Loucy (cell line): Measurements from ENCODE around the gene RACK1.
"Not testable (repeated sequence)": the region's sequence is repeated elsewhere in the genome, so short reads cannot be mapped to it uniquely, and the experiment has no call there.

Experiments used
- H2AFZ ChIP-seq: fragments of 200-600 bp; sonication (generic); 2 replicates; pipeline ENCODE4 v1.6.0; 2016; ENCODE audit warnings: antibody characterized with exemption, mild to moderate bottlenecking, low read length, moderate library complexity
- H3F3A ChIP-seq: fragments of 200-600 bp; 2 replicates; pipeline ENCODE4 v1.6.0; 2016; ENCODE audit warnings: antibody characterized with exemption, low read depth, mild to moderate bottlenecking
- H3K27me3 ChIP-seq: fragments of 200-600 bp; sonication (generic); 2 replicates; pipeline ENCODE4 v1.6.1; 2014; ENCODE audit warnings: low read length, mild to moderate bottlenecking; ENCODE audit not compliant: insufficient read depth, poor library complexity, severe bottlenecking
- H3K36me3 ChIP-seq: fragments of 200-600 bp; sonication (generic); 2 replicates; pipeline ENCODE4 v1.6.1; 2016; ENCODE audit warnings: low read length; ENCODE audit not compliant: insufficient read depth
- H3K4me1 ChIP-seq: fragments of 200-600 bp; sonication (generic); 2 replicates; pipeline ENCODE4 v1.5.1; 2014; ENCODE audit warnings: low read length, mild to moderate bottlenecking; ENCODE audit not compliant: insufficient read depth, poor library complexity, severe bottlenecking
- H3K4me2 ChIP-seq: fragments of 200-600 bp; sonication (generic); 2 replicates; pipeline ENCODE4 v1.6.0; 2014; ENCODE audit warnings: antibody characterized with exemption, low read length, low read depth, mild to moderate bottlenecking; ENCODE audit not compliant: poor library complexity, severe bottlenecking
- H3K4me3 ChIP-seq: fragments of 200-600 bp; sonication (generic); 2 replicates; pipeline ENCODE4 v1.5.1; 2014; ENCODE audit warnings: low read length, mild to moderate bottlenecking, mixed read lengths; ENCODE audit not compliant: poor library complexity, severe bottlenecking
- H3K79me2 ChIP-seq: fragments of 200-600 bp; sonication (generic); 2 replicates; pipeline ENCODE4 v1.6.1; 2014; ENCODE audit warnings: low read length; ENCODE audit not compliant: insufficient read depth
- H3K9ac ChIP-seq: fragments of 200-600 bp; sonication (generic); 2 replicates; pipeline ENCODE4 v1.6.0; 2014; ENCODE audit warnings: mild to moderate bottlenecking, low read depth, low read length, moderate library complexity; ENCODE audit not compliant: poor library complexity, severe bottlenecking
- H3K9me2 ChIP-seq: fragments of 200-600 bp; sonication (generic); replicated peaks from 2 replicates; pipeline ENCODE4 v1.6.1; 2016; ENCODE audit warnings: low read depth, low read length, mixed read lengths
- H3K9me3 ChIP-seq: fragments of 200-600 bp; sonication (generic); 2 replicates; pipeline ENCODE4 v1.6.1; 2014; ENCODE audit warnings: mild to moderate bottlenecking, antibody characterized with exemption, low read length, low read depth; ENCODE audit not compliant: insufficient read depth
- H4K20me1 ChIP-seq: fragments of 200-600 bp; sonication (generic); 2 replicates; pipeline ENCODE4 v1.6.0; 2014; ENCODE audit warnings: antibody characterized with exemption, low read length, mild to moderate bottlenecking; ENCODE audit not compliant: insufficient read depth, poor library complexity, severe bottlenecking
- EZH2phosphoT487 ChIP-seq: fragments of 200-600 bp; IDR thresholded peaks from 2 replicates; pipeline ENCODE4 v1.6.1; 2018; ENCODE audit warnings: antibody characterized with exemption, mild to moderate bottlenecking, moderate library complexity, borderline replicate concordance
- TF ChIP-seq, protein P1 (sequence below): fragments of 200-600 bp; sonication (generic); conservative IDR thresholded peaks from 2 replicates; pipeline ENCODE4 v1.5.1; 2014; ENCODE audit warnings: mild to moderate bottlenecking, antibody characterized with exemption, low read length

The RACK1 gene

DNA sequence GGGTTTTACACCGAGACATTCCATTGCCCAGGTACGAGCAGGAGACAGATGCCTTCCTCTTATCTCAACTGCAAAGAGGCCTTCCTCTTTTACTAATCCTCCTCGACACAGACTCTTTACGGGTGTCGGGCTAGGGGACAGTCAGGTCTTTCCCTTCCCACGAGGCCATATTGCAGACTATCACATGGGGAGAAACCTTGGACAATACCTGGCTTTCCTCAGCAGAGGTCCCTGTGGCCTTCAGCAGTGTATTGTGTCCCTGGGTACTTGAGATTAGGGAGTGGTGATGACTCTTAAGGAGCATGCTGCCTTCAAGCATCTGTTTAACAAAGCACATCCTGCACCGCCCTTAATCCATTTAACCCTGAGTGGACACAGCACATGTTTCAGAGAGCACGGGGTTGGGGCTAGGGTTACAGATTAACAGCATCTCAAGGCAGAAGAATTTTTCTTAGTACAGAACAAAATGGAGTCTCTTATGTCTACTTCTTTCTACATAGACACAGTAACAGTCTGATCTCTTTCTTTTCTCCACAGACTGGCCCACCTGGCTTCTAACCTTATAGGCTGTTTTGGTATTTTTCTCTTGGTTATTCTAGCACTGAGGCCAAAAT, 23.7 kb upstream of the RACK1 start:
- H3K9ac ChIP-seq, H3K27me3 ChIP-seq, H3K4me2 ChIP-seq: not testable (repeated sequence)

DNA sequence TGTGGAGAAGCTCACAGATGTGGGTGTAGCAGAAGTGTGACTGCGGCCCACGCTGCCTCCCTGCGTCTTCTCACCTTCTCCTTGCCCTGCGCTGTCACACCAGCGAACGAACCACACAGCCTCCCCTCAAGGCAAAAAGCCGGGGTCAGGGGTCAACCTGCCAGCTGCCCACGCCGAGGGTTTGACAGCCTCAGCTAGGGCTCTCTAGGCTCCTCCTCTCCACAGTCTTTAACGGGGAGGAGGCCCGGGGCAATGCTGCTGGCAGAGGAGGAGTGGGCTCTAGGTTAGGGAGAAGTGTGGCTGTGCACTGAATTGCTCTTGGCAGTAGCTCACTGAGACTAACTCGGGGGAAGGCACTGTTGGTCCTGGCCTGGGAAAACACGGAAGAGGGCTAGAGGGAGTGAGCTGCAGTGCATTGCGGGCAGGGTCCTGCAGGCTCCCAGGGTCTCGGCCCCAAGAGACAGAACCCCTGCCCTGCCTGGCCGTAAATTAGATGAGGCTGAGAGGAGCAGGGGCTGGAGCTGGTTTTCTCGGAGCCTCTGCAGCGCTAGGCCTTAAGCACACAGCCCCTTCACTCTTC, 21.5 kb upstream of the RACK1 start:
- H3K4me1 ChIP-seq = peaks cover 2% of the 10 kb centered on the region
- H3K4me3 ChIP-seq = no peak overlapping the region
- H3K9me3 ChIP-seq = no peaks in the 10 kb centered on the region
- no peaks in the 10 kb centered on the region for H3K9me2 ChIP-seq
- peaks cover 12% of the 10 kb centered on the region for H3K79me2 ChIP-seq
- no peaks in the 10 kb centered on the region for H3F3A ChIP-seq
- TF ChIP-seq, protein P1, sequence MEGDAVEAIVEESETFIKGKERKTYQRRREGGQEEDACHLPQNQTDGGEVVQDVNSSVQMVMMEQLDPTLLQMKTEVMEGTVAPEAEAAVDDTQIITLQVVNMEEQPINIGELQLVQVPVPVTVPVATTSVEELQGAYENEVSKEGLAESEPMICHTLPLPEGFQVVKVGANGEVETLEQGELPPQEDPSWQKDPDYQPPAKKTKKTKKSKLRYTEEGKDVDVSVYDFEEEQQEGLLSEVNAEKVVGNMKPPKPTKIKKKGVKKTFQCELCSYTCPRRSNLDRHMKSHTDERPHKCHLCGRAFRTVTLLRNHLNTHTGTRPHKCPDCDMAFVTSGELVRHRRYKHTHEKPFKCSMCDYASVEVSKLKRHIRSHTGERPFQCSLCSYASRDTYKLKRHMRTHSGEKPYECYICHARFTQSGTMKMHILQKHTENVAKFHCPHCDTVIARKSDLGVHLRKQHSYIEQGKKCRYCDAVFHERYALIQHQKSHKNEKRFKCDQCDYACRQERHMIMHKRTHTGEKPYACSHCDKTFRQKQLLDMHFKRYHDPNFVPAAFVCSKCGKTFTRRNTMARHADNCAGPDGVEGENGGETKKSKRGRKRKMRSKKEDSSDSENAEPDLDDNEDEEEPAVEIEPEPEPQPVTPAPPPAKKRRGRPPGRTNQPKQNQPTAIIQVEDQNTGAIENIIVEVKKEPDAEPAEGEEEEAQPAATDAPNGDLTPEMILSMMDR = no peak
- no peak for TF ChIP-seq EZH2phosphoT487
- H4K20me1 ChIP-seq = peaks cover 4% of the 10 kb centered on the region
- H3K9ac ChIP-seq = no peak overlapping the region
- no peak overlapping the region for H3K4me2 ChIP-seq
- H2AFZ ChIP-seq = no peak overlapping the region
- H3K27me3 ChIP-seq = no peaks in the 10 kb centered on the region
- no peaks in the 10 kb centered on the region for H3K36me3 ChIP-seq

More for the DNA sequence above, 23.7 kb upstream of the RACK1 start:
- not testable (repeated sequence) for H2AFZ ChIP-seq, H3K4me1 ChIP-seq, H3K36me3 ChIP-seq, H4K20me1 ChIP-seq, H3K4me3 ChIP-seq, H3K79me2 ChIP-seq, H3K9me3 ChIP-seq, H3F3A ChIP-seq, H3K9me2 ChIP-seq

DNA sequence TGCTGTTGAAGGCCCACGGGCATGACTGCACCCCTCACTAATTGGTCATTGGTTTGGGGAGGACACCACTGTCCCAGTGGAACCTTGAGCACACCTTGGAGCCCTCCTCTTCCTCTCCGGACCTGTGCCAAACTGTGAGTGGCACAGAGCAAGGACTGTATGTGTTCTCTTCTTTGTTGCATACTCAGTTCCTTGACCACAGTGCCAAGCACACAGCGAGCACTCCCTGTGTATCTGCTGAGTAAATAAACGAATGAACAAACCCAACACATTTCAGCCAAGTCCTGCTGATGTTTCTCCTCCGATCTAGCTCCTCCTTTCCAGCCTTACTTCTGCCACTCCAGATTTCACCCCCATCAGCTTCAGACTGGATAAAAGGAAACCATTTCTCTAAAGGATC, 19.9 kb upstream of the RACK1 start:
- Histone ChIP-seq H3K4me2 (no peak overlapping the region), H3K4me1 (peaks cover 10% of the 10 kb centered on the region), H3K9ac (no peak overlapping the region), H3K9me2 (no peaks in the 10 kb centered on the region), H3K4me3 (no peak overlapping the region), H4K20me1 (peaks cover 10% of the 10 kb centered on the region), H3K79me2 (peaks cover 28% of the 10 kb centered on the region), H3K27me3 (no peaks in the 10 kb centered on the region), H3K9me3 (no peaks in the 10 kb centered on the region), H2AFZ (no peak overlapping the region), H3K36me3 (no peaks in the 10 kb centered on the region), H3F3A (no peaks in the 10 kb centered on the region)
- TF ChIP-seq EZH2phosphoT487 = no peak
- TF ChIP-seq, protein P1 = no peak
